NT2/D1 (cell line): ENCODE data around the gene EXT2.

Source experiments
- SUZ12 ChIP-seq: IDR thresholded peaks from 2 replicates; pipeline ENCODE4 v1.6.1; 2011; ENCODE audit not compliant: insufficient read length, insufficient read depth; ENCODE audit errors: extremely low read depth
- YY1 ChIP-seq: IDR thresholded peaks from 2 replicates; pipeline ENCODE4 v1.6.1; 2011; ENCODE audit not compliant: insufficient read length, insufficient read depth
- ZNF274 ChIP-seq: IDR thresholded peaks from 2 replicates; pipeline ENCODE4 v1.6.1; 2011; ENCODE audit warnings: mild to moderate bottlenecking, low read depth, low read length

- TF ChIP-seq YY1 (no peak), ZNF274 (no peak), SUZ12 (no peak)
Measured at GRCh38 chr11:44130751-44131150, 35.3 kb downstream of the EXT2 start.
